Measurements from ENCODE around the gene LILRA2.
"Not testable (repeated sequence)": the region's sequence is repeated elsewhere in the genome, so short reads cannot be mapped to it uniquely, and the experiment has no call there.

The LILRA2 gene

DNA sequence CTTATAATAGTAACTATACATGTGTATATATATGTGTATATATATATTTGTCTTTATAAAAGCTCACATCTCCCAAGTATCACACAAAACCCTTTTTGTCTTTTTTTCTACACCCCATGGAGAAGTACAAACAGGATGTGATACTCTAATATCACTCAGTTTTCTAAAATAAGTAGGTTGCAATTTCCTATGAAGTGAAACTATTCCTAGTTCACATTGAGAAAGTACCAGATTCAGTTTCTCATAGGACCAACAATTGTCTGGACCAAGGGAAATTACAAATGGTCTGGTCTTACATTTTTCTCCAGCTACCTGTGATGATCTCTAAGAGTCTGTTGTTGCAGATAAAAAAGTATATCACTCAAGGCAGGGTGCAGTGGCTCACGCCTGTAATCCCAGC, 38.8 kb downstream of the LILRA2 start:
- DNase-seq: no peak

DNA sequence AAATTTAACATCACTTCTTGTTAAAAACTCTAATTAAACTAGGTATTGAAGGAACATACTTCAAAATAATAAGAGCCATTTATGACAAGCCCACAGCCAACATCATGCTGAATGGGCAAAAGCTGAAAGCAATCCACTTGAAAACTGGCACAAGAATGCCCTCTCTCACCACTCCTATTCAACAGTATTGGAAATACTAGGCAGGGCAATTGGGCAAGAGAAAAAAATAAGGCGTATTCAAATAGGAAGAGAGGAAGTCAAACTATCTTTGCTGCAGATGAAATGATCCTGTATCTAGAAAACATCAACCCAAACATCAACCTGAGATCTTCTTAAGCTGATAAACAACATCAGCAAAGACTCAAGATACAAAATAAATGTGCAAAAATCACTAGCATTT, 41.1 kb downstream of the LILRA2 start:
- no peak for DNase-seq

- no peak for DNase-seq
These were observed 42.5 kb downstream of the LILRA2 start for GRCh38 chr19:54616057-54616456.

DNA sequence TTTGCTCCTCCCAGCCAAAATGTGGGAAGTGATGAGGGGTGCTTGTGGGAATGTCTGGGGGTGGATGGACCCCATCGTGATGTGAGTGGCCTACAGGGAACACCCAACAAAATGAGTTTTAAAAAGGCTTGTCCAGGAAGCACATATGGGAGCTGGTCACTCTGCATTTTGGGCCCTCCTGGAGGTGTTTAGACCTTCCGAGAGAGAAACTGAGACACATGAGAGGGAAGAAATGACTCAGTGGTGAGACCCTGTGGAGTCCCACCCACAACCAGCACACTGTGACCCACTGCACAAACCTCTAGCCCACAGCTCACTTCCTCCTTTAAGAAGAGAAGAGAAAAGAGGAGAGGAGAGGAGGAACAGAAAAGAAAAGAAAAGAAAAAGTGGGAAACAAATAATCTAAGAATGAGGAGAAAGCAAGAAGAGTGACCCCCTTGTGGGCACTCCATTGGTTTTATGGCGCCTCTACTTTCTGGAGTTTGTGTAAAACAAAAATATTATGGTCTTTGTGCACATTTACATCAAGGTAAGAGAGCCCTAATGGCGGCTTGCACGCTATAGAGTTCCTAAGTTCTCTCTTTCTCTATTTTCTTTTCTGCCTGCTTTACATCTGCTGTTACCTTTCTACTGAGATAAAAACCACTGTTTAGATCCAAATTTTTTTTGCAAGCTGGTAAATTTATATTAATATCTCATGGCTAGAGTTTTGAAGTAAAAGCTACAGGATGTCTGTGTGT, 43.4 kb downstream of the LILRA2 start:
- DNase-seq: no peak

- no peak for DNase-seq
These were observed 46.9 kb downstream of the LILRA2 start for GRCh38 chr19:54620464-54620863.

DNA sequence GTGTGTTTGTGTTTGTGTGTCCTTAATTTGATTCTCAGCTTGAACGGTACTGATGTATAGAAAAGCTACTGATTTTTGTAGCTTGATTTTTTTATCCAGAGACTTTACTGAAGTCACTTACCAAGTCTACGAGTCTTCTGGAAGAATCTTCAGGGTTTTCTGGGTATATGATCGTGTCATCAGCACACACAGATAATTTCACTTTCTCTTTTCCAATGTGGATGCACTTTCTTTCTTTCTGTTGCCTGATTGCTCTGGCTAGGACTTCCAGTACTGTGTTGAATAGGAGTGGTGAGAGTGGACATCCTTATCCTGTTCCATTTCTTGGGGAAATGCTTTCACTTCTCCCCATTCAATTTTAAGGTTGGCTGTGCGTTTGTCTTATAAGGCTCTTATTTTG, 48.8 kb downstream of the LILRA2 start:
- no peak for DNase-seq

DNA sequence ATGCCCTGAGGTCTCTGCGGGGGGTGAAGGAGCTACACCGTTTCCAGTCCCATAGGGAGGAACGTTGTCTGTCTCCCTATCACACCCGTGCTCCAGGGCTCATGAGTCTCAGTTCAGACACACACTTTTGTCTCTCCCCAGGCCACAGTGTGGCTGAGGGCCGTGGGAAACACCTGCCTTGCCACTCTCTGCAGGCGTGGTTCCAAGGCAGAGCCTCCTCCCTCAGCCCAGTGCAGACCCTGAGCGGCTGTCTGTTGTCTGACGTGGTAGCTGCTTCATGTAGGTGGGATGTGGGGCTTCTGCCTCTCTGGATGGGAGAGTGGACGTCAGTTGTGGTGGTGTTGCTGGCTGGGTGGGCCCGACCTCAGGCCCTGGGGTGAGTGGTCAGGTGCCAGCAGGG, 50.6 kb downstream of the LILRA2 start:
- not testable (repeated sequence) for DNase-seq

DNA sequence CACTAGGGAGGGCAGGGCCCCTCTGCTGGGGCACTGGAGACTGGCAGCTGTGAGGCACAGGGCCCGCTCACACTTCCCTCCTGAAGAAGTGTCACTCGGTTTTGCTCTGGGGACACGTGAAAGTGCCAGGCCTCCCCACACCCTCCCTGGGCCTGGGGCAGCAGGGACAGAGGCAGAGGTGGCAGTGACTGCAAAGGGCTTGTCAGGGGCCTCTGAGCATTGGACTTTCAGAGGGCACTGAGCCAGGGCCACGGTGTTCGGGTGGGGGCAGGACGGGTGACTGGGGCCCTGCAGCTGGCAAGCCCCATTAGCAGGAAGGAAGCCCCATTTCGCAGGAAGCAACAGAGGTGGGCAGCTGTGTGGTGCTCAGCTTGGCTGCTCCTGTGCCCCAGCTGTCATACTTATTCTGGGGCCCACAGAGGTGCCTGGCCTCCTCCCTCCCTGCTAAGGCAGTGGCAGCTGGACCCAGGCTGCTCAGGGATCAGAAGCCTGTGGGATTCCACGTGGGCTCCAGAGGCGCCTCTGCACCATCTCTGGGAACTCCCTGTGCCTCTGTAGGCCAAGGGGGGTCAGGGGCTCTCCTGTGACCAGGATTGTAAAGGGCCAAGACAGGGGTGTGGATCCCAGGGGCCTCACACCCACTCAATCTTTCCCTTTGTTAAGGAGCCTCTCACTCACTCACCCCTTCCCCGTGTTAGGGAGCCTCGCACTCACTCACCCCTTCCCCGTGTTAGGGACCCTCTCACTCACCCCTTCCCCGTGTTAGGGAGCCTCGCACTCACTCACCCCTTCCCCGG, 51.5 kb downstream of the LILRA2 start:
- DNase-seq: not testable (repeated sequence)

DNA sequence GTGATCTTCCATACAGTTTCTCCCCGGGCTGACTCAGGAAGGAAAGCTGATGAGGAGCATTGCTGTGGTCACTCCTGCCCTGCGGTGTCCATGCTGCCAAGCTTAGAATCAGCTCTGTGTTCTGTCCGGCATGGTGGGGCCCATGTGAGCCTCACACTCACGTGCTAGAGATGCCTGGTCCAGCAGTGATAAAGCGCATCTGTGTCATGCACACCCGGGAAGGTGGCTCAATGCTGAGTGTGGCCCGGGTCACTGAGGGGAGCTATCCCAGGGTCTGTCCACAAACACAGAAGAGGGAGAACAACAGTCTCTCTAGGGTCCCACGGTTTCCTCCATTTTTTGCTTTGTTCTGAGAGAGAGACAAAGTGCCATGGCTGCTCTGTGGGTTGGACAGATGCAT, 53.2 kb downstream of the LILRA2 start:
- no peak for DNase-seq

- not testable (repeated sequence) for DNase-seq
These were observed 54.3 kb downstream of the LILRA2 start for GRCh38 chr19:54627912-54628311.

DNA sequence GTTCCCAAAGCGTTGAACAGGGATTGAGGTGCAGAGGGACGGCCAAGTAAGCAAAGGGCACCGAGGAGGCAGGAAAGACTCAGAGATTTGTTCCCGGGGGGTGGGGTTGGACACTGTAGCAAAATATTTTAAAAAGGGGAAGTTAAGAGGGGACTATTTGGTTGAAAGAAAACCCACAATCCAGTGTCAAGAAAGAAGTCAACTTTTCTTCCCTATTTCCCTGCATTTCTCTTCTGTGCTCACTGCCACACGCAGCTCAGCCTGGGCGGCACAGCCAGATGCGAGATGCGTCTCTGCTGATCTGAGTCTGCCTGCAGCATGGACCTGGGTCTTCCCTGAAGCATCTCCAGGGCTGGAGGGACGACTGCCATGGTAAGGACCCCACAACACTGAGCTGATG, 56.7 kb downstream of the LILRA2 start, which contains the start of gene LILRB1:
LILRB1 (plus strand) TSS at position 223 of the 400 bp plus-strand sequence. CDS start 590 bp downstream, outside the sequence.
- DNase-seq: peak; percentile 52 to 57

- DNase-seq: no peak
These were observed 57.2 kb downstream of the LILRA2 start for GRCh38 chr19:54630782-54631181.

- not testable (repeated sequence) for DNase-seq
These were observed 58.1 kb downstream of the LILRA2 start for GRCh38 chr19:54631489-54632337.

GRCh38 chr19:54632517-54632916, 58.9 kb downstream of the LILRA2 start:
- DNase-seq: not testable (repeated sequence)

DNA sequence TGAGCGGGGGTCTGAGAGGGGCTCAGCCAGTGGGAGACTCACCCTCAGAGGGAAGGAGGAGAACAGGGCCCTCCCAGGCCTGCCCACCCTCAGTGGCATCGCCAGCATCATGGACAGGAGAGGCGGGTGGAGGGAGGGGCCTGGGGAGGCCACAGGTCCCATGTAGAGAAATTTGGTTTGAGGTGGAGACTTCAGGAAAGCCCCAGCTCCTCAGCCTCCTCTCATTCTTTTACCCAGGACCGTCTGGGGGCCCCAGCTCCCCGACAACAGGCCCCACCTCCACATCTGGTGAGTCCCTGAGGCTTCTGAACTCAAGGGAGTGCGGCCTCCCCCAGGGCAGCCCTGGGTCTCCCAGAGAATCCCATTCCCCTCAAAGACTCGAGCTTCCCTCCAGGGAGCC, 59.8 kb downstream of the LILRA2 start:
- no peak for DNase-seq

GRCh38 chr19:54636081-54636480, 62.5 kb downstream of the LILRA2 start:
- DNase-seq: not testable (repeated sequence)

- DNase-seq: no peak
These were observed 65.1 kb downstream of the LILRA2 start for GRCh38 chr19:54638683-54639082.
